Measurements from ENCODE around the gene TFR2.

Gene TFR2

GRCh38 chr7:100641463-100641859, at the start of gene TFR2:
TFR2 (minus strand) TSS chr7:100641552; CDS start chr7:100641509, 43 bp downstream.
- ATAC-seq (no peak), DNase-seq (no peak)
- Mint-ChIP-seq H3K27ac (no peak within 1 kb of the TSS), H3K9me3 (no peaks in the 10 kb centered on the region), H3K27me3 (peaks cover 7% of the 10 kb centered on the region), H3K4me1 (no peaks in the 10 kb centered on the region), H3K4me3 (no peak within 1 kb of the TSS)

GRCh38 chr7:100689230-100690135, 48.1 kb upstream of the TFR2 start:
- Mint-ChIP-seq H3K4me3 (peak overlapping the region in 1 of 2 donors; percentile 14), H3K27ac (peak overlapping the region in 1 of 2 donors; percentile 20), H3K4me1 (peaks cover 50% of the 10 kb centered on the region), H3K9me3 (no peaks in the 10 kb centered on the region), H3K27me3 (no peaks in the 10 kb centered on the region)
- ATAC-seq (no peak), DNase-seq (no peak)

GRCh38 chr7:100688326-100688860, 47.0 kb upstream of the TFR2 start:
- Mint-ChIP-seq H3K27me3 (no peaks in the 10 kb centered on the region), H3K4me1 (peaks cover 51% of the 10 kb centered on the region), H3K27ac (peak overlapping the region in 1 of 2 donors; percentile 80), H3K9me3 (no peaks in the 10 kb centered on the region), H3K4me3 (no peak overlapping the region)
- ATAC-seq = no peak
- no peak for DNase-seq

GRCh38 chr7:100687751-100688300, 46.5 kb upstream of the TFR2 start:
- Mint-ChIP-seq H3K4me3 (no peak overlapping the region), H3K9me3 (no peaks in the 10 kb centered on the region), H3K4me1 (peaks cover 50% of the 10 kb centered on the region), H3K27ac (peak overlapping the region in 1 of 2 donors; percentile 42), H3K27me3 (no peaks in the 10 kb centered on the region)
- DNase-seq = no peak
- ATAC-seq = no peak

- Mint-ChIP-seq H3K27me3 (no peaks in the 10 kb centered on the region), H3K9me3 (no peaks in the 10 kb centered on the region), H3K4me3 (no peak overlapping the region), H3K4me1 (peaks cover 50% of the 10 kb centered on the region), H3K27ac (no peak overlapping the region)
- no peak for ATAC-seq
- DNase-seq = no peak
These were observed 45.9 kb upstream of the TFR2 start for GRCh38 chr7:100687261-100687660.

GRCh38 chr7:100686822-100687211, 45.5 kb upstream of the TFR2 start:
- Mint-ChIP-seq H3K9me3 (no peaks in the 10 kb centered on the region), H3K4me3 (no peak overlapping the region), H3K27me3 (no peaks in the 10 kb centered on the region), H3K4me1 (peaks cover 50% of the 10 kb centered on the region), H3K27ac (no peak overlapping the region)
- DNase-seq (no peak), ATAC-seq (no peak)

- H3K4me3 Mint-ChIP-seq = no peak overlapping the region
- peak overlapping the region in 1 of 2 donors; percentile 14 for H3K27ac Mint-ChIP-seq
- DNase-seq (no peak), ATAC-seq (no peak)
- peaks cover 50% of the 10 kb centered on the region for H3K4me1 Mint-ChIP-seq
- H3K27me3 Mint-ChIP-seq = no peaks in the 10 kb centered on the region
- no peaks in the 10 kb centered on the region for H3K9me3 Mint-ChIP-seq
These were observed 45.0 kb upstream of the TFR2 start for GRCh38 chr7:100686201-100686821.

- H3K27ac Mint-ChIP-seq = peak overlapping the region; percentile 33 to 91
- ATAC-seq (no peak), DNase-seq (no peak)
- no peaks in the 10 kb centered on the region for H3K27me3 Mint-ChIP-seq
- no peak overlapping the region for H3K4me3 Mint-ChIP-seq
- H3K4me1 Mint-ChIP-seq = peaks cover 52% of the 10 kb centered on the region
- H3K9me3 Mint-ChIP-seq = no peaks in the 10 kb centered on the region
These were observed 44.3 kb upstream of the TFR2 start for GRCh38 chr7:100685631-100686145.

GRCh38 chr7:100685049-100685605, 43.8 kb upstream of the TFR2 start:
- no peak for ATAC-seq
- H3K4me3 Mint-ChIP-seq = no peak overlapping the region
- no peaks in the 10 kb centered on the region for H3K9me3 Mint-ChIP-seq
- H3K27ac Mint-ChIP-seq = peak overlapping the region in 1 of 2 donors; percentile 91
- no peaks in the 10 kb centered on the region for H3K27me3 Mint-ChIP-seq
- no peak for DNase-seq
- peaks cover 58% of the 10 kb centered on the region for H3K4me1 Mint-ChIP-seq

- Mint-ChIP-seq H3K4me3 (no peak overlapping the region), H3K9me3 (no peaks in the 10 kb centered on the region), H3K27me3 (no peaks in the 10 kb centered on the region), H3K27ac (no peak overlapping the region), H3K4me1 (peaks cover 59% of the 10 kb centered on the region)
- DNase-seq (no peak), ATAC-seq (no peak)
These were observed 43.2 kb upstream of the TFR2 start for GRCh38 chr7:100684534-100685042.

GRCh38 chr7:100683659-100684533, 42.5 kb upstream of the TFR2 start:
- Mint-ChIP-seq H3K9me3 (no peaks in the 10 kb centered on the region), H3K4me3 (no peak overlapping the region), H3K4me1 (peaks cover 58% of the 10 kb centered on the region), H3K27me3 (no peaks in the 10 kb centered on the region), H3K27ac (no peak overlapping the region)
- ATAC-seq (no peak), DNase-seq (no peak)

GRCh38 chr7:100682991-100683658, 41.8 kb upstream of the TFR2 start:
- ATAC-seq = no peak
- no peak for DNase-seq
- peaks cover 55% of the 10 kb centered on the region for H3K4me1 Mint-ChIP-seq
- H3K9me3 Mint-ChIP-seq = no peaks in the 10 kb centered on the region
- no peak overlapping the region for H3K4me3 Mint-ChIP-seq
- H3K27me3 Mint-ChIP-seq = no peaks in the 10 kb centered on the region
- H3K27ac Mint-ChIP-seq = no peak overlapping the region

GRCh38 chr7:100682228-100682741, 40.9 kb upstream of the TFR2 start:
- no peaks in the 10 kb centered on the region for H3K9me3 Mint-ChIP-seq
- peaks cover 56% of the 10 kb centered on the region for H3K4me1 Mint-ChIP-seq
- H3K4me3 Mint-ChIP-seq = no peak overlapping the region
- no peaks in the 10 kb centered on the region for H3K27me3 Mint-ChIP-seq
- peak overlapping the region in 1 of 2 donors; percentile 71 for H3K27ac Mint-ChIP-seq
- ATAC-seq = peak; percentile 10
- no peak for DNase-seq

Data from stimulated activated naive CD8-positive, alpha-beta T cell treated with anti-CD3 and anti-CD28 coated beads, Interleukin-15, amount 100 ng/mL, for 72 hours (primary cell).